GM23338 (cell line): ENCODE data around the gene CD14. TPM values are rescaled to one million over a fixed set of nuclear protein-coding genes. Genes with fewer than 3 reads are reported as not detected.

ENCODE experiments used
- ATAC-seq: fragments of 200-7000 bp; cut with Tn5 transposase; 3 replicates; pipeline ENCODE4 v1.9.1; 2020
- DNase-seq: peaks from one replicate; pipeline ENCODE4 v3.0.0-alpha.2; 2015; ENCODE audit warnings: low spot score
- H2AFZ ChIP-seq: fragments of 200-600 bp; sonication (generic); 2 replicates; pipeline ENCODE4 v1.8.0; 2016; ENCODE audit warnings: antibody characterized with exemption, mild to moderate bottlenecking, moderate library complexity
- H3F3A ChIP-seq: fragments of 200-600 bp; sonication (generic); replicated peaks from 2 replicates; pipeline ENCODE4 v1.8.0; 2017; ENCODE audit warnings: antibody characterized with exemption, mixed run types, low read depth
- H3K27ac ChIP-seq: fragments of 200-600 bp; sonication (generic); 2 replicates; pipeline ENCODE4 v1.6.1; 2016; ENCODE audit warnings: low read depth
- H3K27me3 ChIP-seq: fragments of 200-600 bp; sonication (generic); 2 replicates; pipeline ENCODE4 v1.8.0; 2016; ENCODE audit warnings: mild to moderate bottlenecking, mixed run types, moderate library complexity; ENCODE audit not compliant: insufficient read depth
- H3K36me3 ChIP-seq: fragments of 200-600 bp; sonication (generic); 2 replicates; pipeline ENCODE4 v1.8.0; 2016; ENCODE audit warnings: mild to moderate bottlenecking; ENCODE audit not compliant: insufficient read depth
- H3K4me1 ChIP-seq: fragments of 200-600 bp; sonication (generic); 2 replicates; pipeline ENCODE4 v1.8.0; 2016; ENCODE audit warnings: mild to moderate bottlenecking, moderate library complexity; ENCODE audit not compliant: insufficient read depth
- H3K4me2 ChIP-seq: fragments of 200-600 bp; sonication (generic); 2 replicates; pipeline ENCODE4 v1.7.1; 2017; ENCODE audit warnings: mixed run types
- H3K4me3 ChIP-seq: fragments of 200-600 bp; sonication (generic); 2 replicates; pipeline ENCODE4 v1.6.1; 2016; ENCODE audit warnings: mixed run types
- H3K79me2 ChIP-seq: fragments of 200-600 bp; sonication (generic); replicated peaks from 2 replicates; pipeline ENCODE4 v1.8.0; 2017; ENCODE audit warnings: mild to moderate bottlenecking; ENCODE audit not compliant: insufficient read depth
- H3K9me2 ChIP-seq: fragments of 200-600 bp; sonication (generic); 2 replicates; pipeline ENCODE4 v1.8.0; 2017; ENCODE audit not compliant: insufficient read depth
- H4K20me1 ChIP-seq: fragments of 200-600 bp; sonication (generic); replicated peaks from 2 replicates; pipeline ENCODE4 v1.8.0; 2017; ENCODE audit warnings: mild to moderate bottlenecking; ENCODE audit not compliant: insufficient read depth
- H3K27ac Mint-ChIP-seq: 2 replicates; pipeline ENCODE4 v1.8.0; 2020; ENCODE audit warnings: inconsistent platforms, mild to moderate bottlenecking, moderate library complexity, mixed read lengths
- H3K27me3 Mint-ChIP-seq: 3 replicates; pipeline ENCODE4 v1.8.0; 2022; ENCODE audit warnings: low read depth, mild to moderate bottlenecking, moderate library complexity, mixed read lengths, inconsistent platforms; ENCODE audit not compliant: insufficient read depth, poor library complexity
- H3K36me3 Mint-ChIP-seq: 3 replicates; pipeline ENCODE4 v1.8.0; 2021; ENCODE audit warnings: low read depth, mild to moderate bottlenecking, inconsistent platforms, moderate library complexity, mixed read lengths
- H3K4me1 Mint-ChIP-seq: 3 replicates; pipeline ENCODE4 v1.8.0; 2020; ENCODE audit warnings: mild to moderate bottlenecking, inconsistent platforms, mixed read lengths
- H3K4me3 Mint-ChIP-seq: 3 replicates; pipeline ENCODE4 v1.8.0; 2021; ENCODE audit warnings: moderate library complexity, mild to moderate bottlenecking, inconsistent platforms, mixed read lengths
- H3K9me3 Mint-ChIP-seq: 3 replicates; pipeline ENCODE4 v1.8.0; 2020; ENCODE audit warnings: moderate library complexity, mild to moderate bottlenecking, inconsistent platforms, mixed read lengths
- CREB1 ChIP-seq: fragments of 250-450 bp; sonication (Bioruptor Pico); IDR thresholded peaks from 2 replicates; pipeline ENCODE4 v1.5.0; 2020; ENCODE audit warnings: low read depth, mild to moderate bottlenecking, moderate library complexity
- CTCF ChIP-seq, 2 experiments: fragments of 200-600 bp in 1 of 2; sonication (generic) in 1 of 2; conservative IDR thresholded peaks; 2 replicates each; pipeline versions ENCODE4 v1.5.1 to v1.6.1; 2016 to 2017; ENCODE audit warnings: antibody characterized with exemption in 2 of 2, low read depth in 2 of 2, mild to moderate bottlenecking in 2 of 2, moderate library complexity in 1 of 2
- EZH2 ChIP-seq: fragments of 200-600 bp; sonication (generic); IDR thresholded peaks from one replicate; pipeline ENCODE4 v1.8.0; 2017; ENCODE audit warnings: antibody characterized with exemption, mild to moderate bottlenecking, low read depth; ENCODE audit not compliant: unreplicated experiment
- EZH2phosphoT487 ChIP-seq: fragments of 200-600 bp; sonication (generic); IDR thresholded peaks from one replicate; pipeline ENCODE4 v1.8.1; 2018; ENCODE audit warnings: antibody characterized with exemption; ENCODE audit not compliant: unreplicated experiment
- NANOG ChIP-seq: IDR thresholded peaks from 2 replicates; pipeline ENCODE4 v1.6.1; 2016; ENCODE audit warnings: antibody characterized with exemption, borderline replicate concordance
- POLR2AphosphoS5 ChIP-seq: IDR thresholded peaks from 2 replicates; pipeline ENCODE4 v1.6.1; 2016; ENCODE audit warnings: antibody characterized with exemption, low read depth
- STAT1 ChIP-seq: IDR thresholded peaks from one replicate; pipeline ENCODE4 v1.6.1; 2016; ENCODE audit warnings: antibody characterized with exemption; ENCODE audit not compliant: unreplicated experiment
- polyA plus RNA-seq: library from polyadenylated mRNA; unstranded; fragments of >200 nt; fragmentation: Nextera tagmentation; extraction: Ambion mirVana; gene quantifications from 2 replicates; pipeline ENCODE4 v1.2.1, GENCODE V29; 2016
- total RNA-seq: library from RNA; depleted of rRNA; stranded (reverse); fragments of >200 nt; shearing (Covaris generic); gene quantifications from 2 replicates; pipeline ENCODE4 v1.2.3, GENCODE V29; 2014

Gene CD14
- total and polyA plus RNA-seq, 2 experiments from 2014 or later = not detected

- TF ChIP-seq CTCF (conservative IDR thresholded peaks at IDR 0.05; ENCODE audit: low read depth in 2 of 2) = no peak
- no peak for TF ChIP-seq STAT1
Measured at GRCh38 chr5:140634103-140634502, 1.1 kb upstream of the CD14 start (continued).

- H3K27me3 Mint-ChIP-seq = peaks cover 24% of the 10 kb centered on the region
- H3K36me3 Mint-ChIP-seq = 0 out of 3 replicates have a peak, but pooled peaks cover 3% of the 10 kb centered on the region
- ATAC-seq = no peak
- H3K4me3 ChIP-seq = no peak overlapping the region
- no peak overlapping the region for H3K4me2 ChIP-seq
- H3K4me3 Mint-ChIP-seq = no peak overlapping the region; the same call in 2 of the 3 replicates
- no peak for TF ChIP-seq NANOG
- TF ChIP-seq CREB1 (CRISPR knock-in tag) = no peak
- TF ChIP-seq EZH2 = no peak
- TF ChIP-seq POLR2AphosphoS5 = no peak
- no peak for TF ChIP-seq CTCF (conservative IDR thresholded peaks at IDR 0.05; ENCODE audit: low read depth in 2 of 2)
- TF ChIP-seq EZH2phosphoT487 = no peak
- no peak overlapping the region for H2AFZ ChIP-seq
- no peak for DNase-seq
- H3K36me3 ChIP-seq = no peaks in the 10 kb centered on the region
- no peaks in the 10 kb centered on the region for H3K79me2 ChIP-seq
- peaks cover 4% of the 10 kb centered on the region for H3K4me1 Mint-ChIP-seq
- peaks cover 39% of the 10 kb centered on the region for H3K27me3 ChIP-seq
- 0 out of 2 replicates have a peak, but pooled peaks cover 3% of the 10 kb centered on the region for H3K9me2 ChIP-seq
- no peak overlapping the region for H3K27ac ChIP-seq
- H3F3A ChIP-seq = no peaks in the 10 kb centered on the region
- no peak overlapping the region for H3K27ac Mint-ChIP-seq
- no peaks in the 10 kb centered on the region for H4K20me1 ChIP-seq
- peaks cover 31% of the 10 kb centered on the region for H3K9me3 Mint-ChIP-seq
- peaks cover 4% of the 10 kb centered on the region for H3K4me1 ChIP-seq
Measured at GRCh38 chr5:140633501-140633900, 526 bp upstream of the CD14 start.

- peaks cover 2% of the 10 kb centered on the region; the same call in 1 of the 2 replicates for H3K36me3 ChIP-seq
- peak overlapping the region; percentile 52; the same call in 2 of the 3 replicates for H3K4me3 Mint-ChIP-seq
- H3K36me3 Mint-ChIP-seq = peaks cover 9% of the 10 kb centered on the region; the same call in 2 of the 3 replicates
- H3K4me1 Mint-ChIP-seq = no peaks in the 10 kb centered on the region; the same call in 2 of the 3 replicates
- peaks cover 25% of the 10 kb centered on the region for H3K27me3 Mint-ChIP-seq
- TF ChIP-seq EZH2phosphoT487 (no peak), EZH2 (peak; percentile 10)
- no peak overlapping the region for H3K27ac Mint-ChIP-seq
- H3K27me3 ChIP-seq = peaks cover 39% of the 10 kb centered on the region
- 0 out of 2 replicates have a peak, but pooled peaks cover 3% of the 10 kb centered on the region for H3K9me2 ChIP-seq
- no peaks in the 10 kb centered on the region for H4K20me1 ChIP-seq
- H2AFZ ChIP-seq = peak overlapping the region; percentile 90
- peaks cover 41% of the 10 kb centered on the region for H3K9me3 Mint-ChIP-seq
- peak overlapping the region; percentile 64 for H3K4me2 ChIP-seq
- H3K4me1 ChIP-seq = no peaks in the 10 kb centered on the region; the same call in 1 of the 2 replicates
- H3K4me3 ChIP-seq = peak overlapping the region; percentile 41
- H3K27ac ChIP-seq = no peak overlapping the region
- ATAC-seq = peak; percentile 63
- DNase-seq = peak; percentile 23
- no peaks in the 10 kb centered on the region for H3F3A ChIP-seq
- no peaks in the 10 kb centered on the region for H3K79me2 ChIP-seq
Measured at GRCh38 chr5:140632366-140633020, 482 bp downstream of the CD14 start.
